Measurements from ENCODE around the gene NUTM2E.
"Not testable (repeated sequence)": the region's sequence is repeated elsewhere in the genome, so short reads cannot be mapped to it uniquely, and the experiment has no call there.

DNA sequence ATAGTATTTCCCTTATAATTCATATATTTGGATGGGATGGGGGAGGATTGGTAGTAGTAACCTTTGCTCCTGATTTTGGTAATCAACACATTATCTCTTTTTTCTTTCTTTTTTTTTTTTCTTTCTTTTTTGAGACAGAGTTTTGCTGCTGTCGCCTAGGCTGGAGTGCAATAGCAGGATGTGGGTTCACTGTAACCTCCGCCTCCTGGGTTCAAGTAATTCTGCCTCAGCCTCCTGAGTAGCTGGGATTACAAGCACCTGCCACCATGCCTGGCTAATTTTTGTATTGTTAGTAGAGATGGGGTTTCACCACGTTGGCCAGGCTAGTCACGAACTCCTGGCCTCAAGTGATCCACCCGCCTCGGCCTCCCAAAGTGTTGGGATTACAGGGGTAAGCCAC, 3.2 kb upstream of the NUTM2E start:
- not testable (repeated sequence) for TF ChIP-seq KLF6 (CRISPR knock-in tag; IDR thresholded peaks at IDR 0.05); E2F5 (CRISPR knock-in tag; conservative IDR thresholded peaks at IDR 0.05); HBP1 (CRISPR knock-in tag; IDR thresholded peaks at IDR 0.05; ENCODE audit: low read depth); ZNF780A (CRISPR knock-in tag; IDR thresholded peaks at IDR 0.05); RERE (CRISPR knock-in tag; IDR thresholded peaks at IDR 0.05; ENCODE audit: low read depth); CTCF (CRISPR knock-in tag; IDR thresholded peaks at IDR 0.05); TP53 (CRISPR knock-in tag; conservative IDR thresholded peaks at IDR 0.05); CREB1 (IDR thresholded peaks at IDR 0.05); CREB1 (CRISPR knock-in tag; IDR thresholded peaks at IDR 0.05); GMEB1 (CRISPR knock-in tag; IDR thresholded peaks at IDR 0.05; ENCODE audit: borderline replicate concordance); CEBPB (IDR thresholded peaks at IDR 0.05; ENCODE audit: borderline replicate concordance, low read depth, low read length); NR2C2 (CRISPR knock-in tag; IDR thresholded peaks at IDR 0.05; ENCODE audit: borderline replicate concordance); SP1 (IDR thresholded peaks at IDR 0.05); SP1 (CRISPR knock-in tag; IDR thresholded peaks at IDR 0.05)
- TF ChIP-seq, protein P1, sequence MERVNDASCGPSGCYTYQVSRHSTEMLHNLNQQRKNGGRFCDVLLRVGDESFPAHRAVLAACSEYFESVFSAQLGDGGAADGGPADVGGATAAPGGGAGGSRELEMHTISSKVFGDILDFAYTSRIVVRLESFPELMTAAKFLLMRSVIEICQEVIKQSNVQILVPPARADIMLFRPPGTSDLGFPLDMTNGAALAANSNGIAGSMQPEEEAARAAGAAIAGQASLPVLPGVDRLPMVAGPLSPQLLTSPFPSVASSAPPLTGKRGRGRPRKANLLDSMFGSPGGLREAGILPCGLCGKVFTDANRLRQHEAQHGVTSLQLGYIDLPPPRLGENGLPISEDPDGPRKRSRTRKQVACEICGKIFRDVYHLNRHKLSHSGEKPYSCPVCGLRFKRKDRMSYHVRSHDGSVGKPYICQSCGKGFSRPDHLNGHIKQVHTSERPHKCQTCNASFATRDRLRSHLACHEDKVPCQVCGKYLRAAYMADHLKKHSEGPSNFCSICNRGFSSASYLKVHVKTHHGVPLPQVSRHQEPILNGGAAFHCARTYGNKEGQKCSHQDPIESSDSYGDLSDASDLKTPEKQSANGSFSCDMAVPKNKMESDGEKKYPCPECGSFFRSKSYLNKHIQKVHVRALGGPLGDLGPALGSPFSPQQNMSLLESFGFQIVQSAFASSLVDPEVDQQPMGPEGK (CRISPR knock-in tag; IDR thresholded peaks at IDR 0.05), result not testable (repeated sequence)
- TF ChIP-seq, protein P2, sequence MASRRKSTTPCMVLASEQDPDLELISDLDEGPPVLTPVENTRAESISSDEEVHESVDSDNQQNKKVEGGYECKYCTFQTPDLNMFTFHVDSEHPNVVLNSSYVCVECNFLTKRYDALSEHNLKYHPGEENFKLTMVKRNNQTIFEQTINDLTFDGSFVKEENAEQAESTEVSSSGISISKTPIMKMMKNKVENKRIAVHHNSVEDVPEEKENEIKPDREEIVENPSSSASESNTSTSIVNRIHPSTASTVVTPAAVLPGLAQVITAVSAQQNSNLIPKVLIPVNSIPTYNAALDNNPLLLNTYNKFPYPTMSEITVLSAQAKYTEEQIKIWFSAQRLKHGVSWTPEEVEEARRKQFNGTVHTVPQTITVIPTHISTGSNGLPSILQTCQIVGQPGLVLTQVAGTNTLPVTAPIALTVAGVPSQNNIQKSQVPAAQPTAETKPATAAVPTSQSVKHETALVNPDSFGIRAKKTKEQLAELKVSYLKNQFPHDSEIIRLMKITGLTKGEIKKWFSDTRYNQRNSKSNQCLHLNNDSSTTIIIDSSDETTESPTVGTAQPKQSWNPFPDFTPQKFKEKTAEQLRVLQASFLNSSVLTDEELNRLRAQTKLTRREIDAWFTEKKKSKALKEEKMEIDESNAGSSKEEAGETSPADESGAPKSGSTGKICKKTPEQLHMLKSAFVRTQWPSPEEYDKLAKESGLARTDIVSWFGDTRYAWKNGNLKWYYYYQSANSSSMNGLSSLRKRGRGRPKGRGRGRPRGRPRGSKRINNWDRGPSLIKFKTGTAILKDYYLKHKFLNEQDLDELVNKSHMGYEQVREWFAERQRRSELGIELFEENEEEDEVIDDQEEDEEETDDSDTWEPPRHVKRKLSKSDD (CRISPR knock-in tag; IDR thresholded peaks at IDR 0.05; ENCODE audit: low read depth), result not testable (repeated sequence)

Data from HepG2 (cell line).